Lung (tissue), 12 donors: ENCODE data around the gene PTGER3. TPM values are rescaled to one million over a fixed set of nuclear protein-coding genes. Genes with fewer than 3 reads are reported as not detected.

Source experiments
- ATAC-seq: fragments of 200-7000 bp; cut with Tn5 transposase; one replicate; pipeline ENCODE4 v1.9.1; 2020; ENCODE audit warnings: moderate number of reproducible peaks; ENCODE audit not compliant: insufficient read depth, low FRiP score
- DNase-seq, 3 donors: peaks; one replicate each; pipeline ENCODE4 v3.0.0-alpha.2; 2013 to 2017
- H3K27ac ChIP-seq, 2 donors: one replicate each; pipeline ENCODE4 v1.5.1; 2013; ENCODE audit warnings: mild to moderate bottlenecking in 2 of 2, moderate library complexity in 2 of 2, control low read depth in 1 of 2, inconsistent platforms in 1 of 2, low read depth in 1 of 2, low read length in 1 of 2
- H3K27me3 ChIP-seq, 3 donors: one replicate each; pipeline ENCODE4 v1.5.1; 2013; ENCODE audit warnings: low read length in 2 of 3; ENCODE audit not compliant: control insufficient read depth in 3 of 3, insufficient read depth in 3 of 3
- H3K36me3 ChIP-seq, 4 donors: one replicate each; pipeline ENCODE4 v1.5.1; 2013; ENCODE audit warnings: low read length in 4 of 4, mild to moderate bottlenecking in 1 of 4, moderate library complexity in 1 of 4; ENCODE audit not compliant: control insufficient read depth in 4 of 4, insufficient read depth in 4 of 4
- H3K4me1 ChIP-seq, 5 donors: one replicate each; pipeline ENCODE4 v1.5.1; 2013; ENCODE audit warnings: low read length in 5 of 5, mild to moderate bottlenecking in 2 of 5, moderate library complexity in 1 of 5; ENCODE audit not compliant: control insufficient read depth in 5 of 5, insufficient read depth in 5 of 5
- H3K4me3 ChIP-seq: one replicate; pipeline ENCODE4 v1.5.1; 2013; ENCODE audit warnings: mild to moderate bottlenecking, control low read depth, moderate library complexity
- H3K9ac ChIP-seq, 2 donors: one replicate each; pipeline ENCODE4 v1.5.1; 2013; ENCODE audit warnings: low read length in 2 of 2, control low read depth in 1 of 2; ENCODE audit not compliant: insufficient read depth in 1 of 2
- H3K9me3 ChIP-seq, 4 donors: one replicate each; pipeline ENCODE4 v1.5.1; 2013; ENCODE audit warnings: low read length in 3 of 4, mild to moderate bottlenecking in 1 of 4, moderate library complexity in 1 of 4; ENCODE audit not compliant: control insufficient read depth in 4 of 4, insufficient read depth in 3 of 4
- WGBS, 2 donors: extraction: QIAGEN DNeasy Blood & Tissue Kit; methylation state at CpG; one replicate each; pipeline ENCODE4 v1.1.7; 2013; 5-methylcytosine and 5-hydroxymethylcytosine counted together
- polyA plus RNA-seq, 2 donors: library from polyadenylated mRNA; stranded (reverse); fragments of 200-250 nt; gene quantifications; one replicate each; pipeline ENCODE4 v1.2.1, GENCODE V29; 2013
- total RNA-seq, 2 donors: library from RNA; depleted of rRNA in 1 of 2; stranded (reverse); fragments of >200 nt in 1 of 2; gene quantifications; one replicate each; pipeline ENCODE4 v1.2.1, GENCODE V29; 2014 to 2021
- TF ChIP-seq, protein P1 (sequence below): IDR thresholded peaks from 2 replicates; pipeline ENCODE4 v1.5.1; 2012; ENCODE audit warnings: mild to moderate bottlenecking; ENCODE audit errors: control extremely low read depth, extremely low read depth
- donor health status: control.
- donor health status: control.
- donor health status: Bipolar disorder and iron deficiency.
- donor health status: healthy.
- donor health status: DM: yes; HTN: yes; CAD: no.

PTGER3 gene
- total and polyA plus RNA-seq, 4 donors = 0.31 to 1.8 (median 1.4) TPM

DNA sequence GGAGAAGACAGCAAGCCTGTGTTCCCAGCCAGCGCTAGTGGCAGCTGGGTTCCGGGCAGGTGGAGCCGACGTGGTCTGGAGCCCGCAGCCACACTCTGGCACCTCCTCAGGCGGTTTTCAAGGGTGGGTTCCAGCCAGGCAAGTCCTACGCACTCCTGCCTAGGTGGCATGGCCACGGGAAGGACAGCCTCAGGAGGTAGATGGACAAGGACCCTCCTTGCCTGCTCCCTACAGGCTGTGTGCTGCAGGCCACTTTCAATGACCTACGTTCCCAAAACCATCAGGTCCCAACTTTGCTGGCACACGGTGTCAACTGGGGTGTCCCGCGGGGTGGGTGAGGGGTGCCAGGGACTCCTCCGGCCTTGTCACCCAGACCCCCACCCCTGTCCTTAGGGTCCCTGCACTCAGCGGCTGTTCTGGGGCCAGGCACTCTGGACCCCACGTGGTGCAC lies 6.7 kb upstream of the PTGER3 start:
- H3K4me1 ChIP-seq = no peaks in the 10 kb centered on the region
- H3K9ac ChIP-seq = no peak overlapping the region
- peaks cover 0 to 17% (median 14%) of the 10 kb centered on the region in 3 donors for H3K27me3 ChIP-seq
- ATAC-seq (peak; percentile 34), DNase-seq (no peak)
- H3K9me3 ChIP-seq = no peaks in the 10 kb centered on the region
- H3K27ac ChIP-seq = no peak overlapping the region
- 82 to 85% methylated on average over 15 of the region's 15 CpGs for WGBS, 2 donors
- H3K4me3 ChIP-seq = no peak overlapping the region
- peaks cover 0 to 3% (median under 1%) of the 10 kb centered on the region in 4 donors for H3K36me3 ChIP-seq
- TF ChIP-seq, protein P1, sequence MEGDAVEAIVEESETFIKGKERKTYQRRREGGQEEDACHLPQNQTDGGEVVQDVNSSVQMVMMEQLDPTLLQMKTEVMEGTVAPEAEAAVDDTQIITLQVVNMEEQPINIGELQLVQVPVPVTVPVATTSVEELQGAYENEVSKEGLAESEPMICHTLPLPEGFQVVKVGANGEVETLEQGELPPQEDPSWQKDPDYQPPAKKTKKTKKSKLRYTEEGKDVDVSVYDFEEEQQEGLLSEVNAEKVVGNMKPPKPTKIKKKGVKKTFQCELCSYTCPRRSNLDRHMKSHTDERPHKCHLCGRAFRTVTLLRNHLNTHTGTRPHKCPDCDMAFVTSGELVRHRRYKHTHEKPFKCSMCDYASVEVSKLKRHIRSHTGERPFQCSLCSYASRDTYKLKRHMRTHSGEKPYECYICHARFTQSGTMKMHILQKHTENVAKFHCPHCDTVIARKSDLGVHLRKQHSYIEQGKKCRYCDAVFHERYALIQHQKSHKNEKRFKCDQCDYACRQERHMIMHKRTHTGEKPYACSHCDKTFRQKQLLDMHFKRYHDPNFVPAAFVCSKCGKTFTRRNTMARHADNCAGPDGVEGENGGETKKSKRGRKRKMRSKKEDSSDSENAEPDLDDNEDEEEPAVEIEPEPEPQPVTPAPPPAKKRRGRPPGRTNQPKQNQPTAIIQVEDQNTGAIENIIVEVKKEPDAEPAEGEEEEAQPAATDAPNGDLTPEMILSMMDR = no peak

DNA sequence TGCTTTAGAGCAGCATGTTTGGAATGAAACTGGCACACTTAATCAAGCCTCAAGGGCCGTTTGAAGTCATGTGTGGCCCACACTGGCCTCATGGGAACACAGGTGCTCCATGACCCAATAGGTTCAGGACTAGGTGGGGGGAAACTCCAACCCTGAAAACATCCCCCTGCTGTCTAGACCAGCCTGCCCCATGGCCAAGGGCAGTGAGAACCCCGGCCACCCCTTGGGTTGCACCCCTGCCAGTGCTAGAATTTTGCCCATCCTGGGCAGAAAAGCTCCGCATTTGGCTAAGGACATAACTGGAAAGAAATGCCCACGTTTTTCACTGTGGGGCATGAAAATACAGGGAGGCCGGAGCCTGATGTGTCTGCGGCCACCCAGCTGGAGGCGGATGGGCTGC lies 6.1 kb upstream of the PTGER3 start:
- H3K4me3 ChIP-seq = no peak overlapping the region
- DNase-seq (no peak), ATAC-seq (no peak)
- no peak overlapping the region for H3K9ac ChIP-seq
- no peaks in the 10 kb centered on the region for H3K4me1 ChIP-seq
- H3K27ac ChIP-seq = no peak overlapping the region
- WGBS, 2 donors = 62 to 80% methylated on average over 7 of the region's 7 CpGs
- peaks cover 0 to 22% (median 18%) of the 10 kb centered on the region in 3 donors for H3K27me3 ChIP-seq
- H3K36me3 ChIP-seq = no peaks in the 10 kb centered on the region
- TF ChIP-seq, protein P1 = no peak
- no peaks in the 10 kb centered on the region for H3K9me3 ChIP-seq

DNA sequence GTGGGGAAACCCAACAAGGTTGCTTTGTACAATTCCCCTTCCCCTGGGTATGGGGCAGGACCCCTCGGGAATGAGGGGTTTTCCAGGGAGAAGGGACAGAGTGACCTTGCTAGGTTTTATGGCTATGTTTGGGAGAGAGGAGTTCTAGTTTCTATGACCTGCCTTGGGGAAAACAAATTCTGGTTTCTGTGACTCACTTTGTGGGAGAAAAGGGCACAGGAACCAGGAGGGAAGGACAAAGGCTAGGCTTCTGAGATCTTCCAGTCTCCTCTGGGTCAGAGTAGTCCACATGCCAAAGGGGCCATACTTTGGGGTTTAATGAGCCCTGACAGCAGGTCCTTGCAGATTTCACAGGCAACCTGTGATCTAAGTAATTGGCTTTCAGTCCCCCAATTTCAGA lies 5.5 kb upstream of the PTGER3 start:
- WGBS, 2 donors = 75 to 88% methylated on average over 1 of the region's 1 CpG
- H3K27ac ChIP-seq = no peak overlapping the region

More for the DNA sequence above, 5.5 kb upstream of the PTGER3 start:
- Histone ChIP-seq H3K4me1 (no peaks in the 10 kb centered on the region), H3K9ac (no peak overlapping the region), H3K27me3 (peaks cover 0 to 28% (median 24%) of the 10 kb centered on the region in 3 donors), H3K4me3 (no peak overlapping the region), H3K9me3 (no peaks in the 10 kb centered on the region), H3K36me3 (no peaks in the 10 kb centered on the region)
- TF ChIP-seq, protein P1 = no peak
- ATAC-seq = no peak
- DNase-seq = no peak
